K562 (cell line): ENCODE results near the gene ADAP2. TPM values are rescaled to one million over a fixed set of nuclear protein-coding genes. Genes with fewer than 3 reads are reported as not detected.

Experiments
- ATAC-seq: fragments of 200-7000 bp; cut with Tn5 transposase; 3 replicates; pipeline ENCODE4 v1.9.1; 2020; ENCODE audit warnings: moderate library complexity
- BruUV-seq: library from RNA; stranded (reverse); fragments of 400-500 nt; replicated peaks from 2 replicates; lab custom pipeline; 2021; lab: Mats Ljungman, UMichigan
- CTCF ChIA-PET: fragments of 300-600 bp; formaldehyde crosslinking; extraction: SDS; loops from one replicate; lab custom pipeline; 2021; ENCODE audit warnings: low intra/inter-chr PET ratio; lab: Yijun Ruan, JAX
- POLR2A ChIA-PET: fragments of 300-600, 350-650 bp; sonication (Branson Sonifier 250); formaldehyde crosslinking; extraction: SDS; loops from one replicate; lab custom pipeline; 2021; ENCODE audit warnings: antibody characterized with exemption, inconsistent platforms; lab: Yijun Ruan, JAX
- DNase-seq, 4 experiments: peaks; one replicate each; pipeline versions ENCODE4 v3.0.0 to v3.0.0-alpha.2; 2011 to 2018; ENCODE audit warnings: low spot score in 3 of 4, mixed read lengths in 3 of 4; ENCODE audit errors: extremely low read depth in 1 of 4
- FAIRE-seq: peaks from 2 replicates; lab custom pipeline; 2011; peaks lifted over from hg19 to GRCh38; lab: Jason Lieb, UNC
- H2AFZ ChIP-seq: 2 replicates; pipeline ENCODE4 v1.6.0; 2011; ENCODE audit warnings: low read depth, low read length, control low read depth, inconsistent platforms
- H3K27ac ChIP-seq: fragments of 200-600 bp; 3 replicates; pipeline ENCODE4 v1.8.0; 2011; ENCODE audit warnings: low read depth, mild to moderate bottlenecking, control low read depth, inconsistent platforms, low read length, moderate library complexity, mixed read lengths; ENCODE audit errors: extremely low read depth
- H3K27me3 ChIP-seq, 2 experiments: fragments of 300-600 bp in 1 of 2; 2 replicates in 1 of 2; 3 replicates in 1 of 2; pipeline versions ENCODE4 v1.6.0 to v1.8.0; 2011; ENCODE audit warnings: inconsistent platforms in 2 of 2, low read length in 2 of 2, mild to moderate bottlenecking in 1 of 2, mixed read lengths in 1 of 2, moderate library complexity in 1 of 2; ENCODE audit not compliant: control insufficient read depth in 2 of 2, insufficient read depth in 2 of 2
- H3K36me3 ChIP-seq: fragments of 300-600 bp; 3 replicates; pipeline ENCODE4 v1.8.0; 2011; ENCODE audit warnings: mild to moderate bottlenecking, low read length, inconsistent platforms; ENCODE audit not compliant: control insufficient read depth, insufficient read depth
- H3K4me1 ChIP-seq, 2 experiments: fragments of 200-600 bp in 1 of 2; replicated peaks in 1 of 2; 2 replicates in 1 of 2; 3 replicates in 1 of 2; pipeline versions ENCODE4 v1.5.1 to v1.8.0; 2011; ENCODE audit warnings: inconsistent platforms in 2 of 2, low read length in 2 of 2, mild to moderate bottlenecking in 1 of 2, mixed read lengths in 1 of 2, moderate library complexity in 1 of 2; ENCODE audit not compliant: control insufficient read depth in 2 of 2, insufficient read depth in 2 of 2
- H3K4me2 ChIP-seq: 2 replicates; pipeline ENCODE4 v1.6.1; 2011; ENCODE audit warnings: low read length, control low read depth, inconsistent platforms, mixed read lengths; ENCODE audit not compliant: insufficient read depth
- H3K4me3 ChIP-seq: fragments of 200-600 bp; sonication (generic), shearing (Covaris generic); 2 replicates; pipeline ENCODE4 v1.5.1; 2016; ENCODE audit warnings: control low read depth, inconsistent platforms
- H3K79me2 ChIP-seq: fragments of 200-600 bp; 3 replicates; pipeline ENCODE4 v1.8.0; 2011; ENCODE audit warnings: low read length, inconsistent platforms; ENCODE audit not compliant: control insufficient read depth, insufficient read depth
- H3K9ac ChIP-seq, 2 experiments: 2 replicates each; pipeline versions ENCODE4 v1.6.0 to v1.6.1; 2011; ENCODE audit warnings: low read depth in 2 of 2, low read length in 2 of 2, control low read depth in 1 of 2, inconsistent platforms in 1 of 2, mild to moderate bottlenecking in 1 of 2, mixed read lengths in 1 of 2; ENCODE audit not compliant: insufficient read depth in 1 of 2
- H3K9me1 ChIP-seq: one replicate; pipeline ENCODE4 v1.6.0; 2011; ENCODE audit warnings: inconsistent platforms, mild to moderate bottlenecking, low read length, moderate library complexity; ENCODE audit not compliant: control insufficient read depth, insufficient read depth
- H3K9me3 ChIP-seq: replicated peaks from 2 replicates; pipeline ENCODE4 v1.5.1; 2011; ENCODE audit warnings: low read depth, low read length, inconsistent platforms; ENCODE audit not compliant: control insufficient read depth, insufficient read depth
- H4K20me1 ChIP-seq: replicated peaks from 2 replicates; pipeline ENCODE4 v1.6.1; 2011; ENCODE audit warnings: low read length, inconsistent platforms, mixed read lengths; ENCODE audit not compliant: control insufficient read depth, insufficient read depth
- ARID1B ChIP-seq: fragments of 450-650 bp; IDR thresholded peaks from 2 replicates; pipeline ENCODE4 v1.6.1; 2016; ENCODE audit warnings: antibody characterized with exemption, mild to moderate bottlenecking, inconsistent platforms
- BCOR ChIP-seq: fragments of 450-650 bp; IDR thresholded peaks from 2 replicates; pipeline ENCODE4 v1.6.1; 2016
- STAT5A ChIP-seq: IDR thresholded peaks from 2 replicates; pipeline ENCODE4 v1.6.1; 2012; ENCODE audit warnings: low read length, inconsistent platforms, borderline replicate concordance
- ZNF121 ChIP-seq: sonication (generic); formaldehyde crosslinking; conservative IDR thresholded peaks from 2 replicates; pipeline ENCODE4 v1.8.0; 2022; ENCODE audit warnings: missing genetic modification reagents
- ZNF668 ChIP-seq: fragments of 250-450 bp; sonication (Bioruptor Pico); IDR thresholded peaks from 2 replicates; pipeline ENCODE4 v1.8.0; 2022; ENCODE audit warnings: mild to moderate bottlenecking, inconsistent platforms
- WGBS: fragments of 100-300 bp; shearing (Covaris generic); methylation state at CpG from one replicate; pipeline ENCODE4 v1.1.6; 2016; ENCODE audit warnings: low coverage, mixed read lengths; ENCODE audit not compliant: insufficient coverage; ENCODE audit errors: missing lambda C conversion rate; 5-methylcytosine and 5-hydroxymethylcytosine counted together
- in situ Hi-C: fragments of 300-500 bp; cut with MboI; formaldehyde crosslinking; loops from 4 replicates; pipeline ENCODE4 v1.15.0; 2018; ENCODE audit warnings: inconsistent platforms, mixed read lengths
- intact Hi-C: fragments of 100-400 bp; cut with micrococcal nuclease; formaldehyde crosslinking; loops from 2 replicates; pipeline ENCODE4 v1.14.2; 2022
- polyA plus RNA-seq, 8 experiments: library from polyadenylated mRNA; depleted of rRNA in 4 of 8; stranded (reverse) in 5 of 8; unstranded in 3 of 8; fragments of >200 nt; fragmentation: Nextera tagmentation in 2 of 8; fragmentation: Illumina TruSeq in 1 of 8; extraction: Ambion mirVana in 2 of 8; extraction: Trizol in 1 of 8; gene quantifications; 2 replicates each; pipeline versions ENCODE4 v1.2.1 to v1.2.3, GENCODE V29; 2011 to 2014; ENCODE audit warnings: inconsistent platforms in 1 of 8, missing spikeins in 1 of 8
- total RNA-seq, 7 experiments: library from RNA; depleted of rRNA in 6 of 7; stranded (reverse); fragments of >200 nt in 6 of 7; fragmentation: Illumina TruSeq in 2 of 7; extraction: Trizol in 2 of 7; gene quantifications; 2 replicates each; pipeline versions ENCODE4 v1.2.1 to v1.2.3, GENCODE V29; 2011 to 2021; ENCODE audit warnings: low replicate concordance in 1 of 7

The ADAP2 gene
- total and polyA plus RNA-seq, 9 of the 15 experiments (the other 6 are each of a cell fraction or from before 2014, with no cell fraction given), result 0.06 to 0.73 (median 0.23) TPM; not detected in 5

DNA sequence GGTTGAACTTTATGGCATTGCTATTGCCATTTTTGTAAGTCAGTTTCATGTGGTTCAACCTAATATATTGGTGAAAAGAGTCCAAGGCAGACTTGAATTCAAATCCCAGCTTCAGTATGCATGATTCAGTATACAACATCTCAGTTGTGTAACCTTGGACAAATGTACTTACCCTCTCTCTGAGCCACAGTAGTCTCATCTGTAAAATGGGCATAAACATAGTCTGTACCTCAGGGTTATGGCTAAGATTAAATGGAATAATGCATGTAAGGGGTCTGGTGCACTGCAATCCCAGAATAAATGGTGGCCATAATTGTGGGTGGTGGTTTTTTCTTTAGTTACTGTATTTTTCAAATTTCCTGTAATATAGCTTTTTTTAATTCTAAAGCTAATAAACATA is 4.7 kb upstream of the ADAP2 start (continued):
- TF ChIP-seq ARID1B, result no peak
- TF ChIP-seq ZNF668 (CRISPR knock-in tag), result no peak
- TF ChIP-seq BCOR, result peak; percentile 55; the same call in 1 of the 2 replicates

DNA sequence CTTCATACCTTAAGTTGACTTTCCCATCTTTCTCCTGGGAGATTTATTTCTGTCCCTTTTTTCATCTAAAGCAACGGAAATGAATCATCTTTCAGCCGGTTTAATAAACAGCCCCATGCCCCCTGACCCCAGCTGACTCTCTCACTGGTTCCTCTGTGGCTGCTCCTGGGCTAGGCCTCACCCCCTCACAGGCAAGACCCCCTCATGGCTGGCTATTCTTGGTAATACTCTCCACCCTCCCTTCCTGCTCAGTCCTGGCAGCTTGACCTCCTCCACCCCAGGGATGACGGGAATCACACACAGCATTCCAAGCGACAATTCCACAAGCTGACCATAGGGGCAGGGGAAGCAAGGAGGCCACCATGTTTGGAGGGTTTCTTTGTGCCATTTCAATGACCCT is 1.5 kb upstream of the ADAP2 start:
- intact Hi-C loops (no loop called here), in situ Hi-C loops (no loop called here)
- ATAC-seq (no peak), FAIRE-seq (no peak), DNase-seq (no peak)
- Histone ChIP-seq H3K4me1 (peaks cover 0 to 13% of the 10 kb centered on the region in 2 experiments; a peak in 2 of 5 replicates), H3K36me3 (no peaks in the 10 kb centered on the region), H3K27me3 (peaks cover 17 to 37% of the 10 kb centered on the region in 2 experiments; a peak in 4 of 5 replicates), H4K20me1 (no peaks in the 10 kb centered on the region; the same call in 1 of the 2 replicates), H3K27ac (no peak overlapping the region), H3K4me3 (no peak overlapping the region), H3K9ac (no peak overlapping the region), H3K4me2 (no peak overlapping the region), H3K9me3 (no peaks in the 10 kb centered on the region), H2AFZ (no peak overlapping the region), H3K79me2 (no peaks in the 10 kb centered on the region), H3K9me1 (no peaks in the 10 kb centered on the region)
- TF ChIP-seq ZNF121 (CRISPR knock-in tag), result no peak
- no peak for TF ChIP-seq STAT5A
- no TSS peak for BruUV-seq
- CTCF ChIA-PET, result no interaction called here
- WGBS, result 18% methylated on average over 4 of the region's 4 CpGs
- POLR2A ChIA-PET, result interaction anchor here (0.7 kb wide), 1 partner anchor 756 kb away, joined by 3 read pairs; no protein-coding TSS in a partner anchor
